KMS-11 (cell line): ENCODE results near the gene GPR84.

Source experiments
- H2AFZ ChIP-seq: fragments of 200-600 bp; sonication (generic); 2 replicates; pipeline ENCODE4 v1.6.1; 2016; ENCODE audit warnings: antibody characterized with exemption, mixed run types, low read depth
- H3K27ac ChIP-seq: fragments of 200-600 bp; sonication (generic); 2 replicates; pipeline ENCODE4 v1.6.1; 2016; ENCODE audit warnings: mild to moderate bottlenecking, mixed run types
- H3K27me3 ChIP-seq: fragments of 200-600 bp; sonication (generic); 2 replicates; pipeline ENCODE4 v1.6.1; 2017; ENCODE audit warnings: mild to moderate bottlenecking, low read depth, mixed run types, moderate library complexity; ENCODE audit not compliant: insufficient read depth
- H3K36me3 ChIP-seq: fragments of 200-600 bp; sonication (generic); 2 replicates; pipeline ENCODE4 v1.6.1; 2017; ENCODE audit warnings: mild to moderate bottlenecking, mixed run types; ENCODE audit not compliant: insufficient read depth
- H3K4me1 ChIP-seq: fragments of 200-600 bp; sonication (generic); 2 replicates; pipeline ENCODE4 v1.6.1; 2016; ENCODE audit warnings: mild to moderate bottlenecking, low read depth, mixed run types; ENCODE audit not compliant: poor library complexity, severe bottlenecking
- H3K4me2 ChIP-seq: fragments of 200-600 bp; sonication (generic); 2 replicates; pipeline ENCODE4 v1.7.0; 2016; ENCODE audit warnings: mild to moderate bottlenecking, mixed run types
- H3K4me3 ChIP-seq: fragments of 200-600 bp; sonication (generic); IDR thresholded peaks from 2 replicates; pipeline ENCODE4 v1.6.1; 2017; ENCODE audit warnings: low read depth, low read length, mixed read lengths; ENCODE audit not compliant: insufficient read depth
- H3K79me2 ChIP-seq: fragments of 200-600 bp; sonication (generic); 2 replicates; pipeline ENCODE4 v1.6.1; 2016; ENCODE audit warnings: low read depth, mixed run types; ENCODE audit not compliant: insufficient read depth
- H3K9ac ChIP-seq: fragments of 200-600 bp; sonication (generic); 2 replicates; pipeline ENCODE4 v1.6.1; 2016; ENCODE audit warnings: mild to moderate bottlenecking, mixed run types
- H4K20me1 ChIP-seq: fragments of 200-600 bp; sonication (generic); 2 replicates; pipeline ENCODE4 v1.6.1; 2016; ENCODE audit warnings: mild to moderate bottlenecking, mixed run types; ENCODE audit not compliant: insufficient read depth
- TF ChIP-seq, protein P1 (sequence below): fragments of 200-600 bp; sonication (generic); conservative IDR thresholded peaks from 2 replicates; pipeline ENCODE4 v1.6.1; 2017; ENCODE audit warnings: low read depth, mild to moderate bottlenecking, antibody characterized with exemption, low read length, moderate library complexity, mixed read lengths

Gene GPR84

GRCh38 chr12:54338698-54339296 lies 25.5 kb downstream of the GPR84 start:
- Histone ChIP-seq H3K9ac (no peak overlapping the region), H3K4me1 (no peaks in the 10 kb centered on the region), H3K36me3 (peaks cover 7% of the 10 kb centered on the region; the same call in 1 of the 2 replicates), H3K4me3 (no peak overlapping the region), H2AFZ (no peak overlapping the region), H3K27me3 (no peaks in the 10 kb centered on the region), H3K4me2 (no peak overlapping the region), H3K27ac (no peak overlapping the region), H4K20me1 (0 out of 2 replicates have a peak, but pooled peaks cover 4% of the 10 kb centered on the region), H3K79me2 (no peaks in the 10 kb centered on the region; the same call in 1 of the 2 replicates)
- TF ChIP-seq, protein P1, sequence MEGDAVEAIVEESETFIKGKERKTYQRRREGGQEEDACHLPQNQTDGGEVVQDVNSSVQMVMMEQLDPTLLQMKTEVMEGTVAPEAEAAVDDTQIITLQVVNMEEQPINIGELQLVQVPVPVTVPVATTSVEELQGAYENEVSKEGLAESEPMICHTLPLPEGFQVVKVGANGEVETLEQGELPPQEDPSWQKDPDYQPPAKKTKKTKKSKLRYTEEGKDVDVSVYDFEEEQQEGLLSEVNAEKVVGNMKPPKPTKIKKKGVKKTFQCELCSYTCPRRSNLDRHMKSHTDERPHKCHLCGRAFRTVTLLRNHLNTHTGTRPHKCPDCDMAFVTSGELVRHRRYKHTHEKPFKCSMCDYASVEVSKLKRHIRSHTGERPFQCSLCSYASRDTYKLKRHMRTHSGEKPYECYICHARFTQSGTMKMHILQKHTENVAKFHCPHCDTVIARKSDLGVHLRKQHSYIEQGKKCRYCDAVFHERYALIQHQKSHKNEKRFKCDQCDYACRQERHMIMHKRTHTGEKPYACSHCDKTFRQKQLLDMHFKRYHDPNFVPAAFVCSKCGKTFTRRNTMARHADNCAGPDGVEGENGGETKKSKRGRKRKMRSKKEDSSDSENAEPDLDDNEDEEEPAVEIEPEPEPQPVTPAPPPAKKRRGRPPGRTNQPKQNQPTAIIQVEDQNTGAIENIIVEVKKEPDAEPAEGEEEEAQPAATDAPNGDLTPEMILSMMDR, result no peak

GRCh38 chr12:54337854-54338650 lies 26.2 kb downstream of the GPR84 start:
- 0 out of 2 replicates have a peak, but pooled peaks cover 4% of the 10 kb centered on the region for H4K20me1 ChIP-seq
- H3K9ac ChIP-seq, result no peak overlapping the region
- no peak overlapping the region for H3K27ac ChIP-seq
- no peaks in the 10 kb centered on the region for H3K4me1 ChIP-seq
- H3K79me2 ChIP-seq, result no peaks in the 10 kb centered on the region; the same call in 1 of the 2 replicates
- no peak overlapping the region for H3K4me2 ChIP-seq
- TF ChIP-seq, protein P1, result no peak
- H3K4me3 ChIP-seq, result no peak overlapping the region
- peaks cover 3% of the 10 kb centered on the region; the same call in 1 of the 2 replicates for H3K36me3 ChIP-seq
- no peak overlapping the region for H2AFZ ChIP-seq
- H3K27me3 ChIP-seq, result no peaks in the 10 kb centered on the region

GRCh38 chr12:54337280-54337842 lies 26.9 kb downstream of the GPR84 start:
- TF ChIP-seq, protein P1, result no peak
- H3K9ac ChIP-seq, result no peak overlapping the region
- H3K27me3 ChIP-seq, result no peaks in the 10 kb centered on the region
- H3K36me3 ChIP-seq, result no peaks in the 10 kb centered on the region; the same call in 1 of the 2 replicates
- H3K4me3 ChIP-seq, result no peak overlapping the region
- H4K20me1 ChIP-seq, result 0 out of 2 replicates have a peak, but pooled peaks cover 4% of the 10 kb centered on the region
- H3K4me2 ChIP-seq, result no peak overlapping the region
- H3K79me2 ChIP-seq, result peaks cover 2% of the 10 kb centered on the region; the same call in 1 of the 2 replicates
- H2AFZ ChIP-seq, result no peak overlapping the region
- no peaks in the 10 kb centered on the region for H3K4me1 ChIP-seq
- no peak overlapping the region for H3K27ac ChIP-seq

DNA sequence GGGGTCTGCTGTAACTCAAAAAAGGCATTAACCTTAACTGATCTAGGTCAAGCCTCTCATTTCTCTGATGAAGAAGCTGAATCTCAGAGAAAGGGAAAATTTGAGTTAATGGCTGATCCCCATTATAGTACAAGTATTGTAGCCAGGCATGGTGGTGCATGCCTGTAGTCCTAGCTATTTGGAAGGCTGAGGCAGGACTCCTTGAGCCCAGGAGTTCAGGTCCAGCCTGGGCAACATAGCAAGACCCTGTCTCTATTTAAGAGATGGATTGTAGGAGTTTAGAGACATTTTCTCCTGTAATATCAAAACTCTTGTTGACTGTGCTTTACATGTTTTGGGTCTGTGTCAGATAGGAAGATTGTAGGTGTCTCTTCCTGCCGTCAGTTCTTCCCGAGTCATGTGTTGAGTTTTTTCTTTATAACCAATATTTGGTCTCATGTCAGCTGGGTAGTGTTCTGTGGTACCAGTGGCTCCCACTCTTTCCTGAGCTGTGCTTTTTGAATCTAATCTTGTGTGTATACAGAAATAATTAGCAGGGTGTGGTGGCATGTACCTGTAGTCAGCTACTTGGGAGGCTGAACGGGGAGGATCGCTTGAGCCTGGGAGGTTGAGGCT lies 30.8 kb downstream of the GPR84 start:
- Histone ChIP-seq H2AFZ (no peak overlapping the region), H3K9ac (no peak overlapping the region), H3K4me1 (no peaks in the 10 kb centered on the region), H3K27me3 (no peaks in the 10 kb centered on the region), H3K36me3 (no peaks in the 10 kb centered on the region), H4K20me1 (0 out of 2 replicates have a peak, but pooled peaks cover 4% of the 10 kb centered on the region), H3K27ac (no peak overlapping the region), H3K4me2 (no peak overlapping the region), H3K79me2 (peaks cover 22% of the 10 kb centered on the region), H3K4me3 (no peak overlapping the region)
- TF ChIP-seq, protein P1, result no peak
